Left lung (tissue), 10 donors: ENCODE measurements around the gene MYL1. TPM values are rescaled to one million over a fixed set of nuclear protein-coding genes. Genes with fewer than 3 reads are reported as not detected.

Experiments
- ATAC-seq: fragments of 200-7000 bp; cut with Tn5 transposase; one replicate; pipeline ENCODE4 v1.9.1; 2020; ENCODE audit warnings: moderate library complexity
- DNase-seq, 4 donors: peaks; one replicate each; pipeline ENCODE4 v3.0.0-alpha.2; 2013 to 2020
- H3K27ac ChIP-seq, 2 donors: fragments of 200-600 bp; sonication (generic) in 1 of 2; one replicate each; pipeline versions ENCODE4 v1.5.0 to v1.8.0; 2020 to 2021
- H3K27me3 ChIP-seq, 2 donors: fragments of 200-600 bp; sonication (generic) in 1 of 2; one replicate each; pipeline versions ENCODE4 v1.5.0 to v1.8.0; 2020 to 2021
- H3K36me3 ChIP-seq, 2 donors: fragments of 200-600 bp; sonication (generic) in 1 of 2; one replicate each; pipeline versions ENCODE4 v1.5.0 to v1.8.0; 2020 to 2021
- H3K4me1 ChIP-seq, 2 donors: fragments of 200-600 bp; one replicate each; pipeline ENCODE4 v1.8.0; 2021
- H3K4me3 ChIP-seq, 2 donors: fragments of 200-600 bp; sonication (generic) in 1 of 2; one replicate each; pipeline versions ENCODE4 v1.5.0 to v1.8.0; 2020 to 2021; ENCODE audit warnings: mild to moderate bottlenecking in 1 of 2
- H3K9me3 ChIP-seq, 2 donors: fragments of 200-600 bp; sonication (generic) in 1 of 2; one replicate each; pipeline versions ENCODE4 v1.5.0 to v1.8.0; 2020 to 2021
- intact Hi-C, 2 donors: fragments of 100-400 bp; cut with DNase I; formaldehyde crosslinking; loops; one replicate each; pipeline versions ENCODE4 v1.11.2 to v1.14.2; 2022
- polyA plus RNA-seq, 6 donors: library from polyadenylated mRNA; unstranded; fragments of 120-200 nt; gene quantifications; one replicate each; pipeline ENCODE4 v1.2.1, GENCODE V29; 2013; ENCODE audit not compliant: insufficient read length in 6 of 6
- total RNA-seq, 2 donors: library from RNA; stranded (reverse); fragmentation: NEBNext Ultra II Directional; extraction: Animal tissue kit (Norgen Biotek cat#: 25700); gene quantifications; one replicate each; pipeline ENCODE4 v1.2.1, GENCODE V29; 2021
- TF ChIP-seq, protein P1 (sequence below), 2 donors: fragments of 200-600 bp; sonication (generic) in 1 of 2; IDR thresholded peaks; one replicate each; pipeline versions ENCODE4 v1.5.0 to v1.8.0; 2021; ENCODE audit warnings: antibody characterized with exemption in 2 of 2
- donor health status: DM: no; HTN: yes; CAD: no.
- donor health status: DM: no; HTN: no; CAD: no.

The MYL1 gene
- total and polyA plus RNA-seq, 8 donors = 0.54 TPM; not detected in 7

DNA sequence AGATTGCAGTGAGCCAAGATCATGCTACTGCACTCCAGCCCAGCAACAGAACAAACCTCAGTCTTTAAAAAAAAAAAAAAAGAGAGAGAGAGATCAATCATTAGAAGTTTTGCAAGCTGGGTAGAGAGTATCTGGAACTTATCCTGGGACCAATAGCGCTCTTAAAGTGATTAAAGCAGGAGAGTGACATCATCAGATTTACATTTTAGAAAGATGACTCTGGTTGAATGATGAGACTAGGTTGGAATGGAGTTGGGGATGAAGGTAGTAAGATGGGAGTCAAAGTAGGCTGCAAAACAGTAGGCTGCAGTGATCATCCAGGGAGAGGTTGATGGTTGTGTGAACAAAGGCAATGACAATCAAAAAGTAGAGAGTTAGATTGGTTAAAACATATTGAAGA lies 37.8 kb downstream of the MYL1 start:
- Histone ChIP-seq H3K36me3 (no peaks in the 10 kb centered on the region), H3K4me3 (no peak overlapping the region), H3K4me1 (no peaks in the 10 kb centered on the region), H3K27me3 (no peaks in the 10 kb centered on the region), H3K27ac (no peak overlapping the region), H3K9me3 (no peaks in the 10 kb centered on the region)
- TF ChIP-seq, protein P1, sequence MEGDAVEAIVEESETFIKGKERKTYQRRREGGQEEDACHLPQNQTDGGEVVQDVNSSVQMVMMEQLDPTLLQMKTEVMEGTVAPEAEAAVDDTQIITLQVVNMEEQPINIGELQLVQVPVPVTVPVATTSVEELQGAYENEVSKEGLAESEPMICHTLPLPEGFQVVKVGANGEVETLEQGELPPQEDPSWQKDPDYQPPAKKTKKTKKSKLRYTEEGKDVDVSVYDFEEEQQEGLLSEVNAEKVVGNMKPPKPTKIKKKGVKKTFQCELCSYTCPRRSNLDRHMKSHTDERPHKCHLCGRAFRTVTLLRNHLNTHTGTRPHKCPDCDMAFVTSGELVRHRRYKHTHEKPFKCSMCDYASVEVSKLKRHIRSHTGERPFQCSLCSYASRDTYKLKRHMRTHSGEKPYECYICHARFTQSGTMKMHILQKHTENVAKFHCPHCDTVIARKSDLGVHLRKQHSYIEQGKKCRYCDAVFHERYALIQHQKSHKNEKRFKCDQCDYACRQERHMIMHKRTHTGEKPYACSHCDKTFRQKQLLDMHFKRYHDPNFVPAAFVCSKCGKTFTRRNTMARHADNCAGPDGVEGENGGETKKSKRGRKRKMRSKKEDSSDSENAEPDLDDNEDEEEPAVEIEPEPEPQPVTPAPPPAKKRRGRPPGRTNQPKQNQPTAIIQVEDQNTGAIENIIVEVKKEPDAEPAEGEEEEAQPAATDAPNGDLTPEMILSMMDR (IDR thresholded peaks at IDR 0.05) = no peak
- intact Hi-C loops = no loop called here
- ATAC-seq = no peak
- no peak for DNase-seq

DNA sequence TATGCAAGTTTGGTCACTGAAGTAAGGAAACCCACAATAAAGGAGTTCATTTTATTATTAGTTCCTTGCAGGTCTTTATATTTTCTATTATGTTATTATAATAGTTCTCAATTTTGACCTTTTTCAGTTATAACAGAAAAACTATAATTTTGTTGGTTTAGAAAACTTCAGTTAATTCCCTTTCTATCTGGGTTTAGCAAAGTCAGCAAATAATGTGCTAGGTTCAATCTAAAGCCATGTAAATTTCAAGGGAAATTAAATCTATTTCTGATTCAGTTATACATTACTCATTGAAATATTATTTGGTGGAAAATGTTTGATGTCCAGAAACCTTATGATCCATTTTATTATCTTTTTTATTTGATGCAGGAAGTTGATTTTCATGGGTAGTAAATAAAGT lies 43.7 kb downstream of the MYL1 start:
- TF ChIP-seq, protein P1 (IDR thresholded peaks at IDR 0.05) = no peak
- no peak for ATAC-seq
- no peak overlapping the region for H3K27ac ChIP-seq

DNA sequence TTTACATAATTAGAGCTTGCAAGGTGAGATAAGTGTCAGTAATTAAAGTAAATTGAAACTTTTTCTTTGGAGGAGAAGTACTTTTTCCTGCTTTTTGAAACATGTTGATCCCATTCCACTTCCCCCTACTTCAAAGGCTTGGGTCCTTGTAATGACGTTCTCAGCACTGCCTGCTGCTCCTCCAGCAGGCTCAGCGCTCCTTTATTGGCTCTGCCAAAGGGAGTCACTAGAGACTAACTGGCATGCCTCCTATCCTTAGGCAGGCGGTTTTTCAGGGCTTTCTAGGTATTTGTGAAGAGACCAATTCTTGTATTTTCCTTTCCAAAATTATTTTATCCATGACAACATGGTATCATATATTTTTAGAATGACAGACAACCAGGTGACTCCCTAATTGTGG lies 45.8 kb downstream of the MYL1 start:
- peak in 1 of 4 donors; percentile 50 for DNase-seq
- Histone ChIP-seq H3K9me3 (no peaks in the 10 kb centered on the region), H3K36me3 (no peaks in the 10 kb centered on the region), H3K4me3 (no peak overlapping the region), H3K27me3 (no peaks in the 10 kb centered on the region), H3K4me1 (no peaks in the 10 kb centered on the region), H3K27ac (no peak overlapping the region)
- TF ChIP-seq, protein P1 (IDR thresholded peaks at IDR 0.05) = no peak
- ATAC-seq = peak; percentile 94
- intact Hi-C loops = no loop called here

More for the DNA sequence above, 43.7 kb downstream of the MYL1 start:
- no peaks in the 10 kb centered on the region for H3K9me3 ChIP-seq
- no peaks in the 10 kb centered on the region for H3K36me3 ChIP-seq
- H3K4me3 ChIP-seq = no peak overlapping the region
- intact Hi-C loops = no loop called here
- H3K4me1 ChIP-seq = no peaks in the 10 kb centered on the region
- DNase-seq = no peak
- no peaks in the 10 kb centered on the region for H3K27me3 ChIP-seq

DNA sequence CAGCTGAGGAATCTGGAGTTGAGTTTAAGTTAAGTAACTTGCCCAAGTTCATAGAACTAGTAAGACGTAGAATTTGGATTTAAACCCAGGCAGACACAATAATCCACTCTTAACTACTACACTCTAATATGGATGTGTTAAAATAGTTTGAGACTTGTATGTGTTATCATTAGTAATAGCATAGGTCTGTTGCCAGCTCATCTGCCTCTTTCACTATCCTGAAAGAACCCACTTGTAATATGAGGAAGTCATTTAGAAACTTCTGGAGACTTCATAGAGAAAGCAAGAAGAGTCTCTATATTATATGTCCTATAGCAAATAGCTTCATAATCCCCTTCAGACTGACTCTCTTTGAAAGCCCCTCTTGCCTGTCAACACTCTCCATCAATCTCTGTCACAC lies 46.7 kb downstream of the MYL1 start:
- H3K36me3 ChIP-seq = no peaks in the 10 kb centered on the region
- ATAC-seq = no peak
- intact Hi-C loops = no loop called here

DNA sequence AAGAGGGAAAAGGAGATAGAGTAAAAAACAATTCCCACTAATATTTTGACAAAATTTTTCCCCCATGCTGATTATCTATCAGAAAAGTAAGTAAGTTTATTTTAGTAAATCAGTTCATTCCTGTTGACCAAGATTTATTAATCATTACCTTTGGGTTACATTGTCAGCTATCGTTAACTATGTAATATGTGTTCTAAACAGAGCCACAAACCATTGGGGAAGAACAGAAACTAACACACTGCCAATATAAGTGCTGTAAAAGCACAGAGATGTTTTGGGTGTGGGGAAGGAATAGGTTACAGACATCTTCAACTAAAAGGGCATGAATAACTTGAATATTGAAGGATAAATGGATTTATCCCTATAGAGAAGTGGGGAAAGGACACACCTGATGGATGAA lies 47.3 kb downstream of the MYL1 start:
- no peak overlapping the region for H3K4me3 ChIP-seq
- H3K36me3 ChIP-seq = no peaks in the 10 kb centered on the region
- TF ChIP-seq, protein P1 (IDR thresholded peaks at IDR 0.05) = no peak
- no peak for DNase-seq
- no peaks in the 10 kb centered on the region for H3K9me3 ChIP-seq
- H3K27ac ChIP-seq = no peak overlapping the region
- H3K27me3 ChIP-seq = no peaks in the 10 kb centered on the region
- intact Hi-C loops = no loop called here
- H3K4me1 ChIP-seq = no peaks in the 10 kb centered on the region
- no peak for ATAC-seq

More for the DNA sequence above, 46.7 kb downstream of the MYL1 start:
- H3K4me3 ChIP-seq = no peak overlapping the region
- no peaks in the 10 kb centered on the region for H3K9me3 ChIP-seq
- TF ChIP-seq, protein P1 (IDR thresholded peaks at IDR 0.05) = no peak
- no peak for DNase-seq
- no peak overlapping the region for H3K27ac ChIP-seq
- H3K27me3 ChIP-seq = no peaks in the 10 kb centered on the region
- no peaks in the 10 kb centered on the region for H3K4me1 ChIP-seq
